Cardiac muscle cell (in vitro differentiated cells and primary cell): ENCODE data around the gene PLCL2. TPM values are rescaled to one million over a fixed set of nuclear protein-coding genes. Genes with fewer than 3 reads are reported as not detected.

Experiments used
- DNase-seq, 2 donors: peaks; one replicate each; pipeline versions ENCODE4 v3.0.0 to v3.0.0-alpha.2; 2010 to 2017; ENCODE audit warnings: low read depth in 1 of 2, low spot score in 1 of 2
- H3K27ac ChIP-seq: fragments of 200-600 bp; sonication (generic); 2 replicates; pipeline ENCODE4 v1.5.1; 2016
- H3K27me3 ChIP-seq: fragments of 200-600 bp; sonication (generic); 2 replicates; pipeline ENCODE4 v1.6.0; 2016; ENCODE audit warnings: control low read depth
- H3K36me3 ChIP-seq: fragments of 200-600 bp; sonication (generic); 2 replicates; pipeline ENCODE4 v1.5.1; 2016; ENCODE audit warnings: control low read depth
- H3K4me1 ChIP-seq: fragments of 200-600 bp; sonication (generic); 2 replicates; pipeline ENCODE4 v1.8.1; 2017; ENCODE audit warnings: low read depth, mild to moderate bottlenecking, mixed run types
- H3K4me3 ChIP-seq: fragments of 200-600 bp; sonication (generic); 2 replicates; pipeline ENCODE4 v1.5.1; 2016; ENCODE audit warnings: mild to moderate bottlenecking
- H3K9me3 ChIP-seq: fragments of 200-600 bp; sonication (generic); 2 replicates; pipeline ENCODE4 v1.5.1; 2017; ENCODE audit warnings: low read depth, mild to moderate bottlenecking, control low read depth
- CTCF ChIP-seq: IDR thresholded peaks from 2 replicates; pipeline ENCODE4 v1.5.1; 2012; ENCODE audit warnings: low read depth, mild to moderate bottlenecking, low read length
- polyA plus RNA-seq: library from polyadenylated mRNA; unstranded; fragments of >200 nt; fragmentation: Nextera tagmentation; extraction: Ambion mirVana; gene quantifications from 2 replicates; pipeline ENCODE4 v1.2.1, GENCODE V29; 2016
- total RNA-seq: library from RNA; depleted of rRNA; stranded (reverse); fragments of >200 nt; gene quantifications from 2 replicates; pipeline ENCODE4 v1.2.3, GENCODE V29; 2016

Gene PLCL2
- total and polyA plus RNA-seq, 2 experiments from 2014 or later: 17.3 to 49.1 TPM

- H3K4me1 ChIP-seq: no peaks in the 10 kb centered on the region
- no peak for TF ChIP-seq CTCF
- no peak for DNase-seq
- H3K4me3 ChIP-seq: no peak overlapping the region
- no peaks in the 10 kb centered on the region for H3K27me3 ChIP-seq
- H3K36me3 ChIP-seq: no peaks in the 10 kb centered on the region
- H3K9me3 ChIP-seq: no peaks in the 10 kb centered on the region
- no peak overlapping the region for H3K27ac ChIP-seq
Observed at GRCh38 chr3:17079933-17080332, 195.2 kb downstream of the PLCL2 start.

GRCh38 chr3:17081520-17081919, 196.8 kb downstream of the PLCL2 start:
- peak overlapping the region; percentile 32 for H3K27ac ChIP-seq
- H3K36me3 ChIP-seq: no peaks in the 10 kb centered on the region
- H3K27me3 ChIP-seq: no peaks in the 10 kb centered on the region
- no peaks in the 10 kb centered on the region for H3K4me1 ChIP-seq
- H3K9me3 ChIP-seq: no peaks in the 10 kb centered on the region
- TF ChIP-seq CTCF: no peak
- DNase-seq: no peak
- H3K4me3 ChIP-seq: no peak overlapping the region

GRCh38 chr3:17087509-17087908, 202.8 kb downstream of the PLCL2 start:
- DNase-seq: no peak
- no peak overlapping the region for H3K4me3 ChIP-seq
- no peaks in the 10 kb centered on the region for H3K9me3 ChIP-seq
- no peaks in the 10 kb centered on the region for H3K27me3 ChIP-seq
- peaks cover 11% of the 10 kb centered on the region for H3K36me3 ChIP-seq
- H3K27ac ChIP-seq: no peak overlapping the region
- TF ChIP-seq CTCF: no peak
- peaks cover 17% of the 10 kb centered on the region for H3K4me1 ChIP-seq

GRCh38 chr3:17088017-17088416, 203.3 kb downstream of the PLCL2 start:
- Histone ChIP-seq H3K4me3 (no peak overlapping the region), H3K9me3 (no peaks in the 10 kb centered on the region), H3K27me3 (no peaks in the 10 kb centered on the region), H3K4me1 (peaks cover 17% of the 10 kb centered on the region), H3K27ac (no peak overlapping the region), H3K36me3 (peaks cover 11% of the 10 kb centered on the region)
- no peak for TF ChIP-seq CTCF
- DNase-seq: no peak

GRCh38 chr3:17088602-17089313, 204.0 kb downstream of the PLCL2 start:
- H3K27me3 ChIP-seq: no peaks in the 10 kb centered on the region
- H3K4me3 ChIP-seq: no peak overlapping the region
- peaks cover 17% of the 10 kb centered on the region for H3K4me1 ChIP-seq
- peaks cover 11% of the 10 kb centered on the region for H3K36me3 ChIP-seq
- no peak overlapping the region for H3K27ac ChIP-seq
- TF ChIP-seq CTCF: no peak
- H3K9me3 ChIP-seq: no peaks in the 10 kb centered on the region
- DNase-seq: no peak

GRCh38 chr3:17089314-17089700, 204.6 kb downstream of the PLCL2 start:
- peak in 1 of 2 donors; percentile 7 for DNase-seq
- Histone ChIP-seq H3K9me3 (no peaks in the 10 kb centered on the region), H3K36me3 (peaks cover 11% of the 10 kb centered on the region), H3K4me3 (no peak overlapping the region), H3K27ac (peak overlapping the region; percentile 27), H3K27me3 (no peaks in the 10 kb centered on the region), H3K4me1 (peaks cover 17% of the 10 kb centered on the region)
- TF ChIP-seq CTCF: no peak
